NCI-H345 (cell line): ENCODE data around the gene RAB6D.
"Not testable (repeated sequence)": the region's sequence is repeated elsewhere in the genome, so short reads cannot be mapped to it uniquely, and the experiment has no call there.

Source experiments
- DNase-seq: peaks from one replicate; lab custom pipeline; 2025; lab: John Stamatoyannopoulos, UW

Gene RAB6D

GRCh38 chr2:131363703-131364186 is at the start of gene RAB6D:
Gene RAB6D (minus strand): TSS chr2:131364168. CDS start chr2:131363720, 448 bp downstream.
- DNase-seq = peak; percentile 16

- DNase-seq = peak; percentile 75
Measured at GRCh38 chr2:131413148-131413747, 49.3 kb upstream of the RAB6D start.

GRCh38 chr2:131410173-131410572 is 46.2 kb upstream of the RAB6D start:
- no peak for DNase-seq

GRCh38 chr2:131408778-131409177 is 44.8 kb upstream of the RAB6D start:
- DNase-seq = no peak

GRCh38 chr2:131408207-131408606 is 44.2 kb upstream of the RAB6D start:
- DNase-seq = no peak

GRCh38 chr2:131404753-131405152 is 40.8 kb upstream of the RAB6D start:
- DNase-seq = no peak

- no peak for DNase-seq
Measured at GRCh38 chr2:131402320-131403039, 38.5 kb upstream of the RAB6D start.

- no peak for DNase-seq
Measured at GRCh38 chr2:131400849-131401248, 36.9 kb upstream of the RAB6D start.

GRCh38 chr2:131400441-131400840 is 36.5 kb upstream of the RAB6D start:
- not testable (repeated sequence) for DNase-seq

- not testable (repeated sequence) for DNase-seq
Measured at GRCh38 chr2:131396209-131396608, 32.2 kb upstream of the RAB6D start.

GRCh38 chr2:131395024-131395645 is 31.2 kb upstream of the RAB6D start:
- DNase-seq = not testable (repeated sequence)

GRCh38 chr2:131394147-131394931 is 30.4 kb upstream of the RAB6D start:
- no peak for DNase-seq

- not testable (repeated sequence) for DNase-seq
Measured at GRCh38 chr2:131391953-131392352, 28.0 kb upstream of the RAB6D start.

GRCh38 chr2:131391471-131391870 is 27.5 kb upstream of the RAB6D start:
- not testable (repeated sequence) for DNase-seq

- DNase-seq = not testable (repeated sequence)
Measured at GRCh38 chr2:131390495-131391130, 26.6 kb upstream of the RAB6D start.

- DNase-seq = no peak
Measured at GRCh38 chr2:131389657-131390056, 25.7 kb upstream of the RAB6D start.

GRCh38 chr2:131388834-131389233 is 24.9 kb upstream of the RAB6D start:
- not testable (repeated sequence) for DNase-seq

- DNase-seq = not testable (repeated sequence)
Measured at GRCh38 chr2:131373111-131373510, 9.1 kb upstream of the RAB6D start.

- no peak for DNase-seq
Measured at GRCh38 chr2:131369954-131370353, 6.0 kb upstream of the RAB6D start.

- DNase-seq = not testable (repeated sequence)
Measured at GRCh38 chr2:131368493-131369066, 4.6 kb upstream of the RAB6D start.

GRCh38 chr2:131367352-131367751 is 3.4 kb upstream of the RAB6D start:
- no peak for DNase-seq
